C1 segment of cervical spinal cord (tissue), 14 donors: ENCODE results near the gene NQO1.
"Not testable (repeated sequence)": the region's sequence is repeated elsewhere in the genome, so short reads cannot be mapped to it uniquely, and the experiment has no call there.

ENCODE experiments used
- DNase-seq, 14 donors: peaks; one replicate each; lab custom pipeline; 2025; lab: John Stamatoyannopoulos, UW

Gene NQO1

GRCh38 chr16:69744363-69745231, 18.2 kb upstream of the NQO1 start:
- DNase-seq: no peak

DNA sequence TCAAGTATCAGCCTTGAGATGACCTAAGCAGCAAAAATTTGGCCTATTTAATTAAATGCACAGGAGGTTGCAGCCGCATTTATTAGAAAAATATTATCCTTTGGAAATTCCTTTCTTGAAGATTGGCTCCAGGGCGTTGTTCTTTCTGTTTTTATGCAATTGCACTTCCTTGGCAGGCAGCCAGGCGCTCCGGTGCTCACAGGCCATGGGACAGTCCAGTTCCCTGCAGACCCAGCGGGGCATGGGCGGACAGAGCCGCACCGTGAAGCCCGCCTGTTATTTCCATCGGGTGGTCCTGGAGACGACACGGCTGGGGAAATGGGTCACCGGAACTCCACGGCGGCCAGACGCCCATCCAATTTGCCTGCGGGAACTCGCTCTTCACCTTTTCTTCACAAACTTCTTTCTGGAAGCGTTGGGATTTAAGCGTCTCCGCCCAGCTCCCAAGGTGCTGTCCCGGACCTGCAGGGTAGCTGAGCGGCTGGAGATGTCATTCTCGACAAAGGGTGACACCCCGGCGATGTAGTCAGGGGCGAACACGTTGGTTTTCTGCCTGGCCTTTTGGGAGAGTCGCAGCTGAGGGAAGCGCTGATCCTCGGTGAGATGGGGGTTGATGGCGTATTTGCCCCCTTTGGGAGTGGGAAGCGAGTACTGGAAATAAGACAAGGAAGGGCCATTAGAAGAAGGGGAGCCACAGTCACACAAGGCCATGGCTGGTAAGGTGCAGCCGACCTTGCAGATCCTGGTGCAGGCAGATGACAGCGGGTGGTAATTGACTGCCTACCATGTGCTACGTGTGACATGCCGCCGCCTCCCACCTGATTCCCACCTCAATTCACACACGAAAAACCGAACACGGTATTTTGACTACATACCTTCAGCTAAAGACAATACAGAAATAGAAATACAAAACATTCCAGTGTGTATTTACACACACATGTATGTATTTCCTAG, 15.9 kb upstream of the NQO1 start:
- peak in 5 of 14 donors; percentile 5 to 24 (median 18) for DNase-seq

DNA sequence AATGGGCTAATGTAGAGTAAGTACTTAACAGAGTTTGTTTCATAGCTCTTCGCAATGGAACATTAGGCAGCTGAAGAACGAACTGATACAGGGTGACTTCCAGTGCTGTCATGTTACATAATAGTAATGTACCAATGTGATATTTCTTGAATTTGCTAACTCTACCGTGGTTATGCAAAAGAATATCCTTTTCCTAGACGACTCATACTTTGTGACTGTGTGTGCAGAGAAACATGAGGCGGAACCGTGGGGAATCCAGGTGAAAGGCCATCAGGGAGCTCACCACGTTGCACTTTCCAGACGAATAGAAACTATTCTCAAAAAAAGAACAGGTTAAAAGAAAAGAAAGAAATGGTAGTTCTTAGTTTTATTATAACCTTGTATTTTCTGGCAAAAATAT, 15.2 kb upstream of the NQO1 start:
- DNase-seq: no peak

GRCh38 chr16:69732101-69732500, 5.7 kb upstream of the NQO1 start:
- no peak for DNase-seq

- DNase-seq: not testable (repeated sequence)
Observed at GRCh38 chr16:69731280-69731679, 4.9 kb upstream of the NQO1 start.

DNA sequence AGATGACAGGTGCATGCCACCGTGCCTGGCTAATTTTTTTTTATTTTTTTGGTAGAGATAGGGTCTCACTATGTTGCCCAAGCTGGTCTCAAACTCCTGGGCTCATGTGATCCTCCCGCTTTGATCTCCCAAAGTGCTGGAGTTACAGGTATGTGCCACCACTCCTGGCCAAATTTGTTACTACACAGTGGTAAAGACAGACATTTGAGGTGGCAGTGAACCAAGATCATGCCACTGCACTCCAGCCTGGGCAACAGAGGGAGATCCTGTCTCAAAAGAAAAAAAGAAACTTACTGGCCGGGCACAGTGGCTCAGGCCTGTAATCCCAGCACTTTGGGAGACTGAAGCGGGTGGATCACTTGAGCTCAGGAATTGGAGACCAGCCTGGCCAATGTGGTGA, 2.7 kb upstream of the NQO1 start:
- not testable (repeated sequence) for DNase-seq

- DNase-seq: peak in 8 of 14 donors; percentile 5 to 49 (median 16)
Observed at GRCh38 chr16:69727916-69728270, 1.5 kb upstream of the NQO1 start.

- DNase-seq: peak in 2 of 14 donors; percentile 29 to 32
Observed at GRCh38 chr16:69725480-69726312, 664 bp downstream of the NQO1 start.

DNA sequence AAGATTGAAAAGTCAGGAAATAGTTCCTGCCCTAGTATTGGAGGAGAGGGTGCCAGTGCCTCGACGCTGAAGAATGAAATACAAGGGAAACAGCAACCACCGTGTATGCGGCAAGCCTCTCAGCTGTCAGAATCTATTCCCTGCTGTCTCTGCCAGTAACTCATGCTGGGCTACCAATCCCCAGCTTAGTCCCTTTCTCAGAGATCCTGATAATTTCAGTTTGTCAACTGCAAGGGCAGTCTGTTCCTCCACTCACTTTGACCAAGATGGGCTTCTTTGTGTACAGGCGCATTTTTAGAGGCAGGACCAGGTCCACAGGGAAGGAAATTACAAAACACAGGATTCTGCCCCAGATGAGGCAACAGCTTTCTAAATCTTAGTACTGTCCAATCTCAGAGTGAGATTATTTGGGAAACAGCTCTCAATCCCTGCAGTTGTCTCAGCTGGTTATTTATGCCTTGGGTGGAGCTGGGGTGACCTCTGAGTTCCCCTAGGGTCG, 1.3 kb downstream of the NQO1 start:
- peak in 1 of 14 donors; percentile 14 for DNase-seq

DNA sequence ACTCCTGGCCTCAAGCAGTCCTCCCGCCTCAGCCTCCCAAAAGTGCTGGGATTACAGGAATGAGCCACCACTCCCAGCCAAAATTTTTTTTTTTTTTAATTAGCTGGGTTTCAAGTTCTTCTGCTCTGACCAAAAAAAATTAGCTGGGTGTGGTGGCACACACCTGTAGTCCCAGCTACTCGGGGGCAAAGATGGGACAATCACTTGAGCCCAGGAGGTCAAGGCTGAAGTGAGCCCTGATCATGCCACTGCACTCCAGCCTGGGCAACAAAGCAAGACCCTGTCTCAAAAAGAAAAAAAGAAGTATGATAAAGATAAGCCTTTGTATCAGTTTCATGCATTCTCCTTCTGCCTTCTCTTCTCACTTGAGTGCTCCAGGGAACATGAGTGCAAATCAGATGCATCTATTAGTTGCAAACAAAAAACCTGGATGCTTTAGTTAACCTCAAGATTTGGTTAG, 1.9 kb downstream of the NQO1 start:
- DNase-seq: no peak

- no peak for DNase-seq
Observed at GRCh38 chr16:69721441-69721957, 4.9 kb downstream of the NQO1 start.

DNA sequence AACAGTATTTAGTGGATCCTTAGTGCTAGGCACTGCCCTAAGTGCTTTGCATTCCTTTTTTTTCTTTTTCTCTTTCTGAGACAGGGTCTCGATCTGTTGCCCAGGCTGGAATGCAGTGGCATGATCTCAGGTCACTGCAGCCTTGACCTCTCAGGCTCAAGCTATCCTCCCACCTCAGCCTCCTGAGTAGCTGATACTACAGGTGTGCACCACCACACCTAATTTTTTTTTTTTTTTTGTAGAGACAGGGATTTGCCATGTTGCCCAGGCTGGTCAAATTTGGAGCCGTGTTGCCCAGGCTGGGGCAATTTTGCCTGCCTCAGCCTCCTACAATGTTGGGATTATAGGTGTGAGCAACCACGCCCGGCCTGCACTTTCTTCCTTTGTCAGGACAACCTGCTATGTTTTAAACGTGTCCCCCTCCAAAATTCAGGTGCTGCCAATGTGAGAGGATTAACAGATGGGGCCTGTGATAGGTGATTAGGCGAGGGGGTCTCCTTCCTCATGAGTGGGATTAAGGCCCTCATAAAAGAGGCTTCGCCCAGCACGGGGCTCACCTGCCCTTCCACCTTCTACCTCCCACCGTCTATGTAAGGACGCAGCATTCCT, 5.4 kb downstream of the NQO1 start:
- DNase-seq: no peak

GRCh38 chr16:69718111-69718764, 8.1 kb downstream of the NQO1 start:
- no peak for DNase-seq

GRCh38 chr16:69717066-69717465, 9.3 kb downstream of the NQO1 start:
- DNase-seq: peak in 3 of 14 donors; percentile 5 to 38 (median 13)

GRCh38 chr16:69712914-69713581, 13.3 kb downstream of the NQO1 start:
- DNase-seq: no peak

DNA sequence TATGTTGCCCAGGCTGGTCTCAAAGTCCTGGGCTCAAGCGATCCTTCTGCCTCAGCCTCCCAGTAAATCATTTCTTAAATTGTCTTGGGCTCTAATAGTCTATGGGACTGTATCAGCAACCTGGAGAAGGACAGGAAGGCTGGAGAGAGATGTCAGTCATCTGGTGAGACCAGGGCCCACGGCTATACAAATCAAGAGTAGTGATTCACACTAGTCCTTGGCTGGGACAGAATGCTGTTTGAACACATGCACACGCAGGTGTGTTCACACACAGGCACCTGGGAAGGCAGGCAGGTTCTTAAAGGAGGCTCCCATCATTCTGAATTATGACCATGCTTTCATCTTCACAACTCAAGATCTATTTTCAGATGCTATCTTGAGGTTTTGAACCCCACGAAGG, 14.1 kb downstream of the NQO1 start:
- DNase-seq: no peak

- no peak for DNase-seq
Observed at GRCh38 chr16:69711115-69711740, 15.1 kb downstream of the NQO1 start.

- DNase-seq: peak in 2 of 14 donors; percentile 5 to 56
Observed at GRCh38 chr16:69709456-69710084, 16.8 kb downstream of the NQO1 start.
